Ovary (tissue), 3 donors: ENCODE data around the gene TEX36.

Source experiments
- EP300 ChIP-seq: sonication (generic); formaldehyde crosslinking; IDR thresholded peaks from one replicate; pipeline ENCODE4 v1.6.1; 2017; ENCODE audit warnings: antibody characterized with exemption
- POLR2A ChIP-seq: fragments of 450-650 bp; IDR thresholded peaks from one replicate; pipeline ENCODE4 v1.6.1; 2017; ENCODE audit warnings: antibody characterized with exemption, mild to moderate bottlenecking, moderate library complexity
- TF ChIP-seq, protein P1 (sequence below), 3 donors: fragments of 450-650 bp in 2 of 3; fragments of 200-600 bp in 1 of 3; IDR thresholded peaks; one replicate each; pipeline versions ENCODE4 v1.5.1 to v1.8.0; 2016 to 2022; ENCODE audit warnings: antibody characterized with exemption in 3 of 3, mild to moderate bottlenecking in 1 of 3
- donor health status: DM: no; HTN: no; CAD: no.

DNA sequence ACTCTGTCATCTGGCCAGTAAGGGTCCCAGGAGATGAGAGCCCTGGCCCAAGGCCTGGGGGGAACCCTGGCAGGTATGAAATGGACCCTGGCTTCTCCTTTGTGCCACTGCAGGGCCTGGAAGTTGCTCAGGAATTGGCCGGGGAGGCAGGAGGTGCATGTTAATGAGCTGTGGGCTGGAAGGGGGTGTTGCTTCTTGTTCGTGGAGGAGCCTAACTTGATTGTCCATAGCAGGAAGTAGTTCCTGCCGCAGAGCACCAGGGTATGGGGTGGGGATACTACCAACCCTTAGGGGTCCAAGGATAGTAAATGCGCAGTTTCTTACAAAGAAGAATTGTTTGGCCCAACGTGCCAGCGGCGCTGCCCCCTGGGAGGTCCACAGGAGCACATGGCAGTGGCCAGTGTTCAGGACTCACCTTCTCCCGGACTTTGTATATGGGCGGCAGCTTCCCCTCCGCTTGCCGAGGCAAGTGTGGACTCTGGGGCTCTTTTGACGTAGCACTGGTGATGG lies 21.5 kb downstream of the TEX36 start:
- TF ChIP-seq, protein P1, sequence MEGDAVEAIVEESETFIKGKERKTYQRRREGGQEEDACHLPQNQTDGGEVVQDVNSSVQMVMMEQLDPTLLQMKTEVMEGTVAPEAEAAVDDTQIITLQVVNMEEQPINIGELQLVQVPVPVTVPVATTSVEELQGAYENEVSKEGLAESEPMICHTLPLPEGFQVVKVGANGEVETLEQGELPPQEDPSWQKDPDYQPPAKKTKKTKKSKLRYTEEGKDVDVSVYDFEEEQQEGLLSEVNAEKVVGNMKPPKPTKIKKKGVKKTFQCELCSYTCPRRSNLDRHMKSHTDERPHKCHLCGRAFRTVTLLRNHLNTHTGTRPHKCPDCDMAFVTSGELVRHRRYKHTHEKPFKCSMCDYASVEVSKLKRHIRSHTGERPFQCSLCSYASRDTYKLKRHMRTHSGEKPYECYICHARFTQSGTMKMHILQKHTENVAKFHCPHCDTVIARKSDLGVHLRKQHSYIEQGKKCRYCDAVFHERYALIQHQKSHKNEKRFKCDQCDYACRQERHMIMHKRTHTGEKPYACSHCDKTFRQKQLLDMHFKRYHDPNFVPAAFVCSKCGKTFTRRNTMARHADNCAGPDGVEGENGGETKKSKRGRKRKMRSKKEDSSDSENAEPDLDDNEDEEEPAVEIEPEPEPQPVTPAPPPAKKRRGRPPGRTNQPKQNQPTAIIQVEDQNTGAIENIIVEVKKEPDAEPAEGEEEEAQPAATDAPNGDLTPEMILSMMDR (IDR thresholded peaks at IDR 0.05) = no peak
- TF ChIP-seq POLR2A = no peak
- TF ChIP-seq EP300 = no peak
